ENCODE data around the gene TMEM74B.

The TMEM74B gene

GRCh38 chr20:1185316-1185741 is 548 bp upstream of the TMEM74B start:
- H3K4me3 ChIP-seq (ENCODE audit: low read length): peak overlapping the region; percentile 41
- no peak for DNase-seq (ENCODE audit: low read depth, low spot score)

- DNase-seq (ENCODE audit: low read depth, low spot score): no peak
- no peak overlapping the region for H3K4me3 ChIP-seq (ENCODE audit: low read length)
Observed at GRCh38 chr20:1184260-1184637, 532 bp downstream of the TMEM74B start.

DNA sequence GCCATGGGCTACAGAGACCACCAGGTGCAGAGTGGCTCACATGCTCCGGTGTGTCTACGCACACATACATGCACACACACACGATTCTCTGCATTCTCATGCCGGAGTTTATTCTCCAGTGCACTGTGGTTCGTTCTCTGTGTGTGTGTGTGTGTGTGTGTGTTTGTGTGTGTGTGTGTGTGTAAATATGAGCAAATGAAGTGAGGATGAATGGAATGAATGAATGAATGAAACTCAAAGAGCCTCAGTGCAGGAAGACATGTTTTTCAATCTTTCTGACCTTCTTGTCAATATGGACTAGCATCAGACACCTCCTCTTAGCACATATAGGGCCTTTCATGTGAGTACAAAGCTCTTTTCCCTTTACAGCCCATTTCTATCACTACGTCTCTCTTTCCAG is 1.6 kb downstream of the TMEM74B start:
- no peak overlapping the region for H3K4me3 ChIP-seq (ENCODE audit: low read length)
- DNase-seq (ENCODE audit: low read depth, low spot score): no peak

- DNase-seq (ENCODE audit: low read depth, low spot score): no peak
- H3K4me3 ChIP-seq (ENCODE audit: low read length): no peak overlapping the region
Observed at GRCh38 chr20:1182106-1182505, 2.7 kb downstream of the TMEM74B start.

DNA sequence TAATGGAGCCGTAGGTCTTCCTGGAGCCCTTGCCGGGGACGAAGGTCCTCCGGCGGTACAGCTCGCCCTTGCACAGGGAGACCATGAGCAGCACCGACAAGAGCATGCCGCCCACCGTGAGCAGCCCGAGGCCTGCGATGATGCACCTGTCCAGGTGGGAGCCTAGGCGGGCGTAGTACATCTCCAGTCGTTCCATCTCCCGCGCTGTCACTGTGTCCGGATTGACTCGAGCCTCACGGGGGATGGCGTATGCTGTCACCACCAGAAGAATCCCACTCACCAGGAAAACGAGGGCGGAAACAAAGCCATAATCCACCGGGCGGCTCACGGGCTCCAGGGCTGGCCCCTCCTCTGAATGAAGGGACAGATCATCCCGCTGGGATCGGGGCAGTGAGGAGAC is 3.8 kb downstream of the TMEM74B start:
- H3K4me3 ChIP-seq (ENCODE audit: low read length): no peak overlapping the region
- DNase-seq (ENCODE audit: low read depth, low spot score): no peak

DNA sequence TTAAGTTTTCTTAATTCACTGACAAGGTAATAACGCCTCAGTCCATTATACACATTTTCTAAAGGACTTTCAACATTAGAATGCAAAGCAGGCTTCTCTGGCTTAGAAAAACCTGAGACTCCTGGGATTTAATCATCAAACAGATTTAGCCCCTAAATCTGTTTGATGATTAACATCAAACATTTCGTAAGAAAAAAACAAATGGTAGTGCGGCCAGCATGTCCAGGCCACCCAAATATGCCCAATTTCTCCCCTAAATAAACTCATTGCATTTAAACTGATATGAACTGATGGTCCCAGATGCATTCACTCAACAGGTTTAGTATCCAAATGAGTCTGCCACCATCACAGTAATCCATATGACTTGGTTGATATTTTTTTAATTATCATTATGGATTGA is 6.2 kb downstream of the TMEM74B start:
- DNase-seq (ENCODE audit: low read depth, low spot score): no peak
- H3K4me3 ChIP-seq (ENCODE audit: low read length): no peak overlapping the region

- no peak for DNase-seq (ENCODE audit: low read depth, low spot score)
- H3K4me3 ChIP-seq (ENCODE audit: low read length): no peak overlapping the region
Observed at GRCh38 chr20:1178103-1178502, 6.7 kb downstream of the TMEM74B start.

DNA sequence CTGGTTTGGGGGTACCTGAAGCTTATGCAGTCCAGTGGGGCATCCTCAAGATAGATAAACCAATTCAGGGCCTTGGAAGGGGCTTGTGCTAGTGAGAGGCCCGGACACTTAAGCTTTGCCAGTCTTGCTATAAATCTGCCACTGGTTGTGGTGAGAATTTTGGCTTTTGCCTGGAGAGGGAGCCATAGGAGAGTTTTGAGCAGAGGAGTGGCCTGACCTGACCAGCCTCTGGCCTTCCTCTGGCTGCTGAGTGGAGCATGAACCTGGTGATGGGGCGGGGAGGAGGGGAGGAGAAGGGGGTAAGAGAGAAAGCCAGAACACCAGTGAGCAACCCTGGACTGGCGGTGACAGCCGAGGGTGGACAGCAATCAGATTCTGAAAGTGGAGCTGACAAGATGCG is 7.1 kb downstream of the TMEM74B start:
- no peak overlapping the region for H3K4me3 ChIP-seq (ENCODE audit: low read length)
- no peak for DNase-seq (ENCODE audit: low read depth, low spot score)

DNA sequence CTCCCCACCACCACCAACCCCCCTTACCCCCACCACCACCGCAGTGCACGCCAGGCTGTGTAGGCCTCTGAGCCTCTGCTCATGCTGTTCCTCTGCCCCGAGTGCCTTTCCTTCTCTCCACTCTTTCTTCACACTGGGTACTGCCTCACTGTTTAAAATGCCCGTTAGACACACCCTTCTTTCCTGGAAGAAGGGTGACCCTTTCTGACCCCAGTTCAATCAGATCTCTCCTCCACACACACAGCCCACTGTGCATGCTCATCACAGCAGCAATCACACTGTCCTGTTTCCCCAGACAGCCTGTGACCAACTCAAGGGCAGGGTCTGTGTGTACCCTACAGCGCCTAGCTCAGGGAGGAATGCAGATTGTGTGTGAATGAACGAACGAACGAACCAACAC is 10.0 kb downstream of the TMEM74B start:
- H3K4me3 ChIP-seq (ENCODE audit: low read length): no peak overlapping the region
- DNase-seq (ENCODE audit: low read depth, low spot score): no peak

GRCh38 chr20:1173698-1174097 is 11.1 kb downstream of the TMEM74B start:
- no peak overlapping the region for H3K4me3 ChIP-seq (ENCODE audit: low read length)

GRCh38 chr20:1171461-1172093 is 13.2 kb downstream of the TMEM74B start:
- peak; percentile 8 for DNase-seq (ENCODE audit: low read depth, low spot score)

More at GRCh38 chr20:1173698-1174097, 11.1 kb downstream of the TMEM74B start:
- DNase-seq (ENCODE audit: low read depth, low spot score): no peak

DNA sequence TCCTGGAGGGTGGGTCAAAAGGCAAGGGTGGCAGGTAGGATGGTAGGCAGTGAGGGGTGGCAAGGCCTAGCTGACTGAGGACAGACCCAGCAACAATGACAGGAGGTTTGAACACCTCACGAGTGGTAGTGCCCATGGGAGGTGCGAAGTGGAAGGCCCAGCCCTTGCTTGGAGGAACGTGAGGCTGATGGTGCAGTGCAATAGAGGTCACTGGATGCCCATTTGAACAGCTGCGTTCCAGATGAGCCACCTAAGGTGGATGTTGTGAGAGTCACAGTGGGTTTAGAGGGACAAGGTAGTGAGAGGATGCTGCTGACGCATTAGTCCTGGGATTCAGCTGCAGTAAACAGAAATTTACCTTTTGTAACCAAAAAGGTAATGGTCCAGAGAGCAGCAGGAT is 15.6 kb downstream of the TMEM74B start:
- DNase-seq (ENCODE audit: low read depth, low spot score): no peak
- H3K4me3 ChIP-seq (ENCODE audit: low read length): no peak overlapping the region

More at GRCh38 chr20:1171461-1172093, 13.2 kb downstream of the TMEM74B start:
- no peak overlapping the region for H3K4me3 ChIP-seq (ENCODE audit: low read length)

DNA sequence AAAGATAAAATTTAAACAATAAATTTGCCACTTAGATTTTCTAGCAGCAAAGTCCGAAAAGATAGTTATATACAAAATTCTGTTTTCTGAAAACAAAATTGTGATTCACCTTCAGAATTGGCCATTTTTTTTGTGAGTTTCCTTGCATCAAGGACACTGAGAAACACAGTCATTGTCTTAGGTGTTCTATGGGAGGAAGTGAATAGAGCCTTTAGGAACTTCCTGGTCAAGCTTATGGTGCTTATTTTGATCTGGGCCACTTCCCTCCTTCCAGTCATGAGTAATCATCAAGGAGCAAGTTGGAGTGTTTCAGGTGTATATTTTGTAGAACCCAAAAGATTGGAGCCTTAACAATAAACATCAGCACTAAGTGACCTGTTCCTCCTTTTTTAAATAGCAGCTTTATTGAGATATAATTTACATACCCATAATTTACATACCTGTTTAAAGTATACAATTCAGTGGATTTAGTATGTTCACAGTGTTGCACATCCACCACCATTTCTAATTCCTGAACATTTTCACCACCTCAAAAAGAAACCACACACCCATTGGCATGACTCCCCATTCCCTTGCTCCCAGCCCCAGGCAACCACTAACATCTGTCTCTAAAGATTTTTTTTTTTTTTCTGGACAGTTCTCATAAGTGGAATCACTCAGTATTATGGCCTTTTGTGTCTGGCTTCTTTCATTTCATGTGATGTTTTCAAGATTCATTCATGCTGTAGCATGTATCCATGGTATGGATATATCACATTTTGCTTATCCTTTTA is 17.6 kb downstream of the TMEM74B start:
- H3K4me3 ChIP-seq (ENCODE audit: low read length): no peak overlapping the region
- no peak for DNase-seq (ENCODE audit: low read depth, low spot score)

DNA sequence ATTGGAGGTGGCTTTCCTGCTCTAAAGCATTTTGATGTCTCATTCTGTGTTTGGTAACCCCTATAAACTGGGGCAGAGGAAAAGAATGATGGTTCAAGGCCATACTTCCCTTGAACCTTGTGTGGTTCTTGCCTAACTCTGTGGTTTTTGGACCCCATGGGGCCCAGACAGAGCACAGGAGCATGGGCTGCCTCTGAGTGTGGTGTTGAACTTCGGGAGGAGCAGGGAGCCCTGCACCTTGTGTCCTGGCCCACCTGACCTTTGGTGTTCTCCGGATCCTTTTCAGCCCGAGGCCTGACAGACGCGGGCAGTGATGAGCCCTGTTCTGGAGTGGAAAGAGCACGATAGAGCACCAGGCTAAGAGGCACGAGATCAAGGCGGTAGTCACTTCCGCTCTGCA is 18.8 kb downstream of the TMEM74B start:
- no peak overlapping the region for H3K4me3 ChIP-seq (ENCODE audit: low read length)
- no peak for DNase-seq (ENCODE audit: low read depth, low spot score)

GRCh38 chr20:1165521-1165920 is 19.3 kb downstream of the TMEM74B start:
- DNase-seq (ENCODE audit: low read depth, low spot score): no peak
- no peak overlapping the region for H3K4me3 ChIP-seq (ENCODE audit: low read length)

DNA sequence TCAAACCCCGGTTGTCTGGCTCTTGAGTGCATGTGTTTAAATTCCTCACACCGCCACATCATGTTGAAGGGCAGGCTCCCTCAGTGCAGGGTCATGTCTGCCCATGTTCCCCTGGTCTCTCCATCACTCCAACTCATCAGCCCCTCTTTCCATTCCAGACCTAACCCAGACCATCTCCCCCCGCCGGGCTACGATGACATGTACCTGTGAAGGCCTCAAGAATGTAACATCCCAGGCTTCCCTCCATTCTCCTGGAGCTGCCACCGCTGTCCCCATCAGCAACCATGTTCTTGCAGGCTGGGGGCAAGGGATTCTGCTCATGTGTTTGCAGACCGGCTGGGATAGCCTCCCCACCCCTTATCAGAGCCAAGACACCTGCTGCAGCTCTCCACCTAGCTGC is 19.9 kb downstream of the TMEM74B start:
- no peak overlapping the region for H3K4me3 ChIP-seq (ENCODE audit: low read length)
- no peak for DNase-seq (ENCODE audit: low read depth, low spot score)

DNA sequence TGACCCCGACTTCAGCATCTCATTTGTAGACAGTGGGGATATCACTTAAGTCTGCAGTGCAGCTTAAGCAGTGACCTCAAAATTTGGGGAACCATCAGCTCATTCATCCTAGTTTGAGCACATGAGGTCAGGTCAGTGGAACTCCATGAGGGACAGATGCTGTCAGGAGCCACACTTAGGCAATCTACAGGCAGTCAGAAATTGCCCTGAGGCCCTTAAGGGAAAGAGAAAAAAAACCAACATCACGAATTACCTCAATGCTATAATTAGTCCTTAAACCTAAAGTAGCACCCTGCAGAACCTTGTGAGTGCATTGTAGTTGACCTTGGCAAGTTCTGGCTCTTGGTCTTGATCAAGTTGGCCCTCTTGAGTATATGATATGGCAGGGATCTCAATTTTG is 21.1 kb downstream of the TMEM74B start:
- DNase-seq (ENCODE audit: low read depth, low spot score): no peak
- no peak overlapping the region for H3K4me3 ChIP-seq (ENCODE audit: low read length)

- DNase-seq (ENCODE audit: low read depth, low spot score): no peak
- no peak overlapping the region for H3K4me3 ChIP-seq (ENCODE audit: low read length)
Observed at GRCh38 chr20:1163105-1163504, 21.7 kb downstream of the TMEM74B start.

- DNase-seq (ENCODE audit: low read depth, low spot score): no peak
- no peak overlapping the region for H3K4me3 ChIP-seq (ENCODE audit: low read length)
Observed at GRCh38 chr20:1160991-1161390, 23.8 kb downstream of the TMEM74B start.

GRCh38 chr20:1160496-1160895 is 24.3 kb downstream of the TMEM74B start:
- H3K4me3 ChIP-seq (ENCODE audit: low read length): no peak overlapping the region
- no peak for DNase-seq (ENCODE audit: low read depth, low spot score)

GRCh38 chr20:1155342-1155741 is 29.4 kb downstream of the TMEM74B start:
- no peak for DNase-seq (ENCODE audit: low read depth, low spot score)
- H3K4me3 ChIP-seq (ENCODE audit: low read length): no peak overlapping the region

Data from Jurkat, Clone E6-1 (cell line).